ENCODE results near the gene HDLBP. TPM values are rescaled to one million over a fixed set of nuclear protein-coding genes. Genes with fewer than 3 reads are reported as not detected.

The HDLBP gene
- total RNA-seq, 1 donor from 2014 or later: 922 TPM

DNA sequence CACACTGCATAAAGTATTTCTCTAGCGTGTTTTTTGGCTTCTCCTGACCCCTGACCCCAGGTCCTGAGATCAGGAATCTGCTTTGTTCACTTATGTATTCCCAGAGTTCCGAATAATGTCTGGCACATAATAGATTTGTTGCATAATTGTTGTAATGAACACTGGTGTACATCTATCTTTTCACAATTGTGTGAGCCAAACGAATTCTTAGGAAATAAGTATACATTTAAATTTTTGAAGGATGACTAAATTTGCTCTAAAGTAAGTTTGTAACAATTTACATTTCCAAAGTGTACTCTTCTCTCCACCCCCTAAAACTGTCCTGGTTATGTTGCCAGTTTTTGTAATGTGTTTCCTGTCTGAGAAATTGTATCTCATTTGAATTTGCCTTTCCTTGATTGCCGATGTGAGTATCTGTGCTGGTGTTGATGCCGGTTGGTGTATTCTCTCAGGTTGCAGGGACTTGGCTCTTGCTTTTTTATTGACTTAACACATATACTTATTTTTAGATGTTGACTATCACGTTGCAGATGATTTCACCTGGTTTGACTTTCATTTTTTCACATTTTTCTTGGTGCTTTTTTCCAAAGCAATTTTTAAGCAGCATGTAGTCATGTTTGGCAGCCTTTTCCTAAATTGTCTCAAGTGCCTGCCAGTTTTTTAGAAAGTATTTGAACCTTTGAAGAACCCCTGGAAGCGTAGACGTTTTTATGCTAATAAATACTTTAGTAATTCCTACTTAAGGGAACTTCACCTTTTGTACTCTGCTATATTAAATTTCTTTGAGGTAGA lies 24.6 kb upstream of the HDLBP start:
- Mint-ChIP-seq H3K9me3 (ENCODE audit: unreplicated experiment) (no peaks in the 10 kb centered on the region), H3K27me3 (ENCODE audit: low read depth, unreplicated experiment) (no peaks in the 10 kb centered on the region), H3K4me3 (ENCODE audit: unreplicated experiment) (no peak overlapping the region), H3K27ac (ENCODE audit: unreplicated experiment) (no peak overlapping the region), H3K36me3 (ENCODE audit: low read depth, unreplicated experiment) (peaks cover 18% of the 10 kb centered on the region), H3K4me1 (ENCODE audit: low read depth, unreplicated experiment) (peaks cover 4% of the 10 kb centered on the region)
- no peak for DNase-seq (ENCODE audit: low read depth)
- Histone ChIP-seq H3K4me3 (ENCODE audit: insufficient read depth, low read depth, low read length) (no peak overlapping the region), H3K27me3 (ENCODE audit: insufficient read depth, low read length) (no peaks in the 10 kb centered on the region), H3K9ac (ENCODE audit: low read length) (no peak overlapping the region), H3K9me3 (ENCODE audit: insufficient read depth, low read depth, low read length) (no peaks in the 10 kb centered on the region), H2AFZ (ENCODE audit: low read depth, low read length) (no peak overlapping the region), H4K20me1 (ENCODE audit: insufficient read depth, low read length) (peaks cover 77% of the 10 kb centered on the region), H3K27ac (ENCODE audit: low read depth, low read length) (no peak overlapping the region), H3K79me2 (ENCODE audit: insufficient read depth, low read length) (peaks cover 54% of the 10 kb centered on the region), H3K4me1 (ENCODE audit: insufficient read depth, low read length) (no peaks in the 10 kb centered on the region), H3K4me2 (ENCODE audit: low read length) (no peak overlapping the region), H3K36me3 (ENCODE audit: insufficient read depth, low read length) (peaks cover 79% of the 10 kb centered on the region)
- no peak for FAIRE-seq
- TF ChIP-seq EZH2 (IDR thresholded peaks at IDR 0.05; ENCODE audit: insufficient read depth, low read length): no peak
- TF ChIP-seq, protein P1, sequence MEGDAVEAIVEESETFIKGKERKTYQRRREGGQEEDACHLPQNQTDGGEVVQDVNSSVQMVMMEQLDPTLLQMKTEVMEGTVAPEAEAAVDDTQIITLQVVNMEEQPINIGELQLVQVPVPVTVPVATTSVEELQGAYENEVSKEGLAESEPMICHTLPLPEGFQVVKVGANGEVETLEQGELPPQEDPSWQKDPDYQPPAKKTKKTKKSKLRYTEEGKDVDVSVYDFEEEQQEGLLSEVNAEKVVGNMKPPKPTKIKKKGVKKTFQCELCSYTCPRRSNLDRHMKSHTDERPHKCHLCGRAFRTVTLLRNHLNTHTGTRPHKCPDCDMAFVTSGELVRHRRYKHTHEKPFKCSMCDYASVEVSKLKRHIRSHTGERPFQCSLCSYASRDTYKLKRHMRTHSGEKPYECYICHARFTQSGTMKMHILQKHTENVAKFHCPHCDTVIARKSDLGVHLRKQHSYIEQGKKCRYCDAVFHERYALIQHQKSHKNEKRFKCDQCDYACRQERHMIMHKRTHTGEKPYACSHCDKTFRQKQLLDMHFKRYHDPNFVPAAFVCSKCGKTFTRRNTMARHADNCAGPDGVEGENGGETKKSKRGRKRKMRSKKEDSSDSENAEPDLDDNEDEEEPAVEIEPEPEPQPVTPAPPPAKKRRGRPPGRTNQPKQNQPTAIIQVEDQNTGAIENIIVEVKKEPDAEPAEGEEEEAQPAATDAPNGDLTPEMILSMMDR (IDR thresholded peaks at IDR 0.05; ENCODE audit: insufficient read depth, low read depth, low read length): no peak

DNA sequence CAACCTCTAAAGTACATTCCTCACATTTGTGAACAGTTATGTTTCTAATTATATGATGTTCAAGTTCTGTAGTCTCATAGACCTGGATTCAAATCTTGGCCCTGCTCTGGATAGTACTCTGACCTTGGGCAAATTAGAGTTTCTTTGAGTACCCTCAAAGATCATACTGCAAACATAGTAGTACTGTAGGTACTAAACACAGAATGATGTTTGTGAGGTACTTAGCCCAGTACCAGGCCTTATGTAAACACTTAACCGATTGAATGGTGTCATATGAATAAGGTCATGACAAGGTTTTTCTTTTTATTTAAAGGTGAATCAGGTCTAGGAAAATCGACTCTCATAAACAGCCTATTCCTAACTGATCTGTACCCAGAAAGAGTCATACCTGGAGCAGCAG lies 19.3 kb upstream of the HDLBP start:
- peaks cover 66% of the 10 kb centered on the region for H3K36me3 ChIP-seq (ENCODE audit: insufficient read depth, low read length)
- H3K9me3 ChIP-seq (ENCODE audit: insufficient read depth, low read depth, low read length): no peaks in the 10 kb centered on the region
- peaks cover 3% of the 10 kb centered on the region for H3K4me1 Mint-ChIP-seq (ENCODE audit: low read depth, unreplicated experiment)
- no peak overlapping the region for H2AFZ ChIP-seq (ENCODE audit: low read depth, low read length)
- no peak overlapping the region for H3K4me3 ChIP-seq (ENCODE audit: insufficient read depth, low read depth, low read length)
- no peaks in the 10 kb centered on the region for H3K4me1 ChIP-seq (ENCODE audit: insufficient read depth, low read length)
- no peaks in the 10 kb centered on the region for H3K27me3 ChIP-seq (ENCODE audit: insufficient read depth, low read length)
- no peak overlapping the region for H3K4me2 ChIP-seq (ENCODE audit: low read length)
- peaks cover 70% of the 10 kb centered on the region for H3K79me2 ChIP-seq (ENCODE audit: insufficient read depth, low read length)
- H3K27me3 Mint-ChIP-seq (ENCODE audit: low read depth, unreplicated experiment): no peaks in the 10 kb centered on the region
- no peak for DNase-seq (ENCODE audit: low read depth)
- peaks cover 78% of the 10 kb centered on the region for H4K20me1 ChIP-seq (ENCODE audit: insufficient read depth, low read length)
- H3K27ac Mint-ChIP-seq (ENCODE audit: unreplicated experiment): no peak overlapping the region
- FAIRE-seq: no peak
- peaks cover 8% of the 10 kb centered on the region for H3K36me3 Mint-ChIP-seq (ENCODE audit: low read depth, unreplicated experiment)
- H3K9me3 Mint-ChIP-seq (ENCODE audit: unreplicated experiment): no peaks in the 10 kb centered on the region
- H3K9ac ChIP-seq (ENCODE audit: low read length): no peak overlapping the region
- no peak overlapping the region for H3K4me3 Mint-ChIP-seq (ENCODE audit: unreplicated experiment)
- no peak overlapping the region for H3K27ac ChIP-seq (ENCODE audit: low read depth, low read length)
- no peak for TF ChIP-seq EZH2 (IDR thresholded peaks at IDR 0.05; ENCODE audit: insufficient read depth, low read length)
- TF ChIP-seq, protein P1 (IDR thresholded peaks at IDR 0.05; ENCODE audit: insufficient read depth, low read depth, low read length): no peak

DNA sequence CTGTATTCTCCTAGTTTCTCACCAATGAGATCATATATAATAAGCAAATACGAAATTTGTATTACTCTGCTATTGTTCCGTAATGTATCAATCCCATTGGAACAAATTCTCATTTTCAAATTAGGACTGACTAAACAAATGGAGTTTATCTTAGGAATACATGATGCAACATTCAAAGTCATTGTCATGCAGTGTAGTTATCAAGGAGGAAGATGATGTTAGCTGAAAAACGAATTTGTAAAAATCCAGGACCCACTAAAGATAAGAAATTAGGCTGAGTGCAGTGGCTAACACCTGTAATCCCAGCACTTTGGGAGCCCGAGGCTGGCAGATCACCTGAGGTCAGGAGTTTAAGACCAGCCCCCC lies 15.1 kb upstream of the HDLBP start:
- DNase-seq (ENCODE audit: low read depth) (no peak), FAIRE-seq (no peak)
- Histone ChIP-seq H3K36me3 (ENCODE audit: insufficient read depth, low read length) (peaks cover 60% of the 10 kb centered on the region), H3K4me3 (ENCODE audit: insufficient read depth, low read depth, low read length) (no peak overlapping the region), H3K27me3 (ENCODE audit: insufficient read depth, low read length) (no peaks in the 10 kb centered on the region), H3K9ac (ENCODE audit: low read length) (no peak overlapping the region), H3K4me1 (ENCODE audit: insufficient read depth, low read length) (no peaks in the 10 kb centered on the region), H3K79me2 (ENCODE audit: insufficient read depth, low read length) (peaks cover 92% of the 10 kb centered on the region), H4K20me1 (ENCODE audit: insufficient read depth, low read length) (peaks cover 89% of the 10 kb centered on the region), H2AFZ (ENCODE audit: low read depth, low read length) (no peak overlapping the region), H3K9me3 (ENCODE audit: insufficient read depth, low read depth, low read length) (no peaks in the 10 kb centered on the region), H3K4me2 (ENCODE audit: low read length) (no peak overlapping the region), H3K27ac (ENCODE audit: low read depth, low read length) (no peak overlapping the region)
- Mint-ChIP-seq H3K27me3 (ENCODE audit: low read depth, unreplicated experiment) (no peaks in the 10 kb centered on the region), H3K4me1 (ENCODE audit: low read depth, unreplicated experiment) (peaks cover 3% of the 10 kb centered on the region), H3K9me3 (ENCODE audit: unreplicated experiment) (no peaks in the 10 kb centered on the region), H3K36me3 (ENCODE audit: low read depth, unreplicated experiment) (peaks cover 30% of the 10 kb centered on the region), H3K27ac (ENCODE audit: unreplicated experiment) (no peak overlapping the region), H3K4me3 (ENCODE audit: unreplicated experiment) (no peak overlapping the region)
- TF ChIP-seq, protein P1 (IDR thresholded peaks at IDR 0.05; ENCODE audit: insufficient read depth, low read depth, low read length): no peak
- TF ChIP-seq EZH2 (IDR thresholded peaks at IDR 0.05; ENCODE audit: insufficient read depth, low read length): no peak

All from astrocyte (in vitro differentiated cells and primary cell).